Smooth muscle cell (in vitro differentiated cells): ENCODE results near the gene SSTR3. TPM values are rescaled to one million over a fixed set of nuclear protein-coding genes. Genes with fewer than 3 reads are reported as not detected.

Experiments used
- DNase-seq: peaks from one replicate; lab custom pipeline; 2025; ENCODE audit not compliant: unreplicated experiment; lab: John Stamatoyannopoulos, UW
- H2AFZ ChIP-seq: fragments of 200-600 bp; sonication (generic); 2 replicates; pipeline ENCODE4 v1.6.0; 2016; ENCODE audit warnings: antibody characterized with exemption, low read depth, mild to moderate bottlenecking
- H3F3A ChIP-seq: fragments of 200-600 bp; sonication (generic); 2 replicates; pipeline ENCODE4 v1.6.0; 2017; ENCODE audit warnings: antibody characterized with exemption, low read depth
- H3K27ac ChIP-seq: fragments of 200-600 bp; sonication (generic); 2 replicates; pipeline ENCODE4 v1.5.1; 2016; ENCODE audit warnings: low read depth, mild to moderate bottlenecking
- H3K27me3 ChIP-seq: fragments of 200-600 bp; sonication (generic); 2 replicates; pipeline ENCODE4 v1.6.1; 2016; ENCODE audit warnings: low read depth, mild to moderate bottlenecking
- H3K36me3 ChIP-seq: fragments of 200-600 bp; sonication (generic); 2 replicates; pipeline ENCODE4 v1.5.1; 2016; ENCODE audit warnings: low read depth
- H3K4me1 ChIP-seq: fragments of 200-600 bp; sonication (generic); 2 replicates; pipeline ENCODE4 v1.5.1; 2016; ENCODE audit warnings: low read depth
- H3K4me2 ChIP-seq: fragments of 200-600 bp; sonication (generic); 2 replicates; pipeline ENCODE4 v1.6.0; 2016; ENCODE audit warnings: mild to moderate bottlenecking
- H3K4me3 ChIP-seq: fragments of 200-600 bp; sonication (generic); 2 replicates; pipeline ENCODE4 v1.5.1; 2016; ENCODE audit warnings: mild to moderate bottlenecking
- H3K79me2 ChIP-seq: fragments of 200-600 bp; sonication (generic); 2 replicates; pipeline ENCODE4 v1.6.0; 2016; ENCODE audit warnings: low read depth, mild to moderate bottlenecking
- H3K9ac ChIP-seq: fragments of 200-600 bp; sonication (generic); 2 replicates; pipeline ENCODE4 v1.6.0; 2016; ENCODE audit warnings: low read depth
- H3K9me3 ChIP-seq: fragments of 200-600 bp; sonication (generic); replicated peaks from 2 replicates; pipeline ENCODE4 v1.5.1; 2016; ENCODE audit warnings: low read depth
- H4K20me1 ChIP-seq: fragments of 200-600 bp; sonication (generic); 2 replicates; pipeline ENCODE4 v1.6.0; 2016; ENCODE audit warnings: low read depth
- CTCF ChIP-seq: fragments of 200-600 bp; sonication (generic); IDR thresholded peaks from 2 replicates; pipeline ENCODE4 v1.5.1; 2017; ENCODE audit warnings: borderline replicate concordance, mild to moderate bottlenecking, antibody characterized with exemption; ENCODE audit not compliant: insufficient read depth, poor library complexity, severe bottlenecking
- WGBS: methylation state at CpG from one replicate; pipeline ENCODE4 v1.1.7; 2016; ENCODE audit warnings: low lambda C conversion rate; 5-methylcytosine and 5-hydroxymethylcytosine counted together
- polyA plus RNA-seq: library from polyadenylated mRNA; unstranded; fragments of >200 nt; fragmentation: Nextera tagmentation; extraction: Ambion mirVana; gene quantifications from 2 replicates; pipeline ENCODE4 v1.2.1, GENCODE V29; 2016
- total RNA-seq: library from RNA; depleted of rRNA; stranded (reverse); fragments of >200 nt; gene quantifications from 2 replicates; pipeline ENCODE4 v1.2.3, GENCODE V29; 2014

SSTR3 gene
- total and polyA plus RNA-seq, 2 experiments from 2014 or later, result not detected

GRCh38 chr22:37259540-37260029 lies 47.3 kb upstream of the SSTR3 start:
- no peak for DNase-seq
- Histone ChIP-seq H3K4me2 (peak overlapping the region; percentile 72), H3F3A (no peaks in the 10 kb centered on the region), H3K4me3 (no peak overlapping the region), H3K4me1 (peaks cover 6% of the 10 kb centered on the region), H3K9me3 (no peaks in the 10 kb centered on the region), H2AFZ (no peak overlapping the region), H3K27me3 (peaks cover 9% of the 10 kb centered on the region), H3K27ac (no peak overlapping the region), H3K36me3 (no peaks in the 10 kb centered on the region), H3K9ac (no peak overlapping the region), H4K20me1 (no peaks in the 10 kb centered on the region), H3K79me2 (no peaks in the 10 kb centered on the region)
- WGBS, result 16% methylated on average over 23 of the region's 23 CpGs
- TF ChIP-seq CTCF, result peak; percentile 54

- H4K20me1 ChIP-seq, result no peaks in the 10 kb centered on the region
- 79% methylated on average over 14 of the region's 14 CpGs for WGBS
Measured at GRCh38 chr22:37258753-37259401, 46.6 kb upstream of the SSTR3 start.

GRCh38 chr22:37258005-37258752 lies 45.9 kb upstream of the SSTR3 start:
- Histone ChIP-seq H2AFZ (no peak overlapping the region), H3K9me3 (no peaks in the 10 kb centered on the region), H3K9ac (no peak overlapping the region), H4K20me1 (no peaks in the 10 kb centered on the region), H3K27ac (no peak overlapping the region), H3K79me2 (no peaks in the 10 kb centered on the region), H3F3A (no peaks in the 10 kb centered on the region), H3K4me2 (no peak overlapping the region), H3K36me3 (no peaks in the 10 kb centered on the region), H3K4me3 (no peak overlapping the region), H3K4me1 (peaks cover 6% of the 10 kb centered on the region), H3K27me3 (peaks cover 9% of the 10 kb centered on the region)
- TF ChIP-seq CTCF, result no peak
- DNase-seq, result no peak
- 79% methylated on average over 9 of the region's 9 CpGs for WGBS

More at GRCh38 chr22:37258753-37259401, 46.6 kb upstream of the SSTR3 start:
- Histone ChIP-seq H3K9ac (no peak overlapping the region), H3K36me3 (no peaks in the 10 kb centered on the region), H2AFZ (no peak overlapping the region), H3K9me3 (no peaks in the 10 kb centered on the region), H3K4me1 (peaks cover 6% of the 10 kb centered on the region), H3K27ac (no peak overlapping the region), H3F3A (no peaks in the 10 kb centered on the region), H3K4me2 (peak overlapping the region; percentile 72), H3K4me3 (no peak overlapping the region), H3K79me2 (no peaks in the 10 kb centered on the region), H3K27me3 (peaks cover 9% of the 10 kb centered on the region)
- no peak for TF ChIP-seq CTCF
- DNase-seq, result no peak
